T-helper 1 cell treated with Interleukin-12 subunit alpha and Interleukin-12 subunit beta and Interleukin-4 antibody, amounts not matched to agents 30 μg/mL and 1 μg/mL, for 36 hours (primary cell): ENCODE data around the gene PORCN.

Experiments
- H3K27ac Mint-ChIP-seq: one replicate; pipeline ENCODE4 v1.8.0; 2021; ENCODE audit warnings: mild to moderate bottlenecking, mixed read lengths
- H3K27me3 Mint-ChIP-seq: one replicate; pipeline ENCODE4 v1.8.0; 2021; ENCODE audit warnings: low read depth, mixed read lengths
- H3K36me3 Mint-ChIP-seq: one replicate; pipeline ENCODE4 v1.8.0; 2021; ENCODE audit warnings: low read depth, mixed read lengths
- H3K4me1 Mint-ChIP-seq: one replicate; pipeline ENCODE4 v1.8.0; 2021; ENCODE audit warnings: low read depth, mixed read lengths
- H3K4me3 Mint-ChIP-seq: one replicate; pipeline ENCODE4 v1.8.0; 2021; ENCODE audit warnings: mild to moderate bottlenecking, moderate library complexity, mixed read lengths
- H3K9me3 Mint-ChIP-seq: one replicate; pipeline ENCODE4 v1.8.0; 2021; ENCODE audit warnings: mixed read lengths

The PORCN gene

DNA sequence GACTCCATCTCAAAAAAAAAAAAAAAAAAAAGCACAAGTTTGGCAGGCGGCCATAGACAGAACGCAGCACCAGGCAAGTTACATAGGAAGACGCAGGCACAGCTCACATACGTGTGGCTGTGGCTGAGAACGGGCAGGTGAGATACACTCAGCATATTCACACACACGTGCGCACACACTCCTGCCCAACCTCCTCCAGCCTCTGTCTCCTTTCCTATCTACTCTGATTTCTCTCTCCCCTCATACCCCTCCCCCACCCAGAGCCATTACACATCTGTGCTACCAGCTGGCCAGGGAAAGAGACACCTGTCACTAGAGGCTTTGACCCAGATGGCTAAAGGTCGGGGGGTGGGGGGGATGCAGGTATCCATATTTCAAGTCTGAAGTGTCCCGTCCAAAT lies 36.6 kb upstream of the PORCN start:
- Mint-ChIP-seq H3K9me3 (no peaks in the 10 kb centered on the region), H3K4me3 (no peak overlapping the region), H3K36me3 (peaks cover 8% of the 10 kb centered on the region), H3K4me1 (peaks cover 26% of the 10 kb centered on the region), H3K27me3 (no peaks in the 10 kb centered on the region), H3K27ac (no peak overlapping the region)

DNA sequence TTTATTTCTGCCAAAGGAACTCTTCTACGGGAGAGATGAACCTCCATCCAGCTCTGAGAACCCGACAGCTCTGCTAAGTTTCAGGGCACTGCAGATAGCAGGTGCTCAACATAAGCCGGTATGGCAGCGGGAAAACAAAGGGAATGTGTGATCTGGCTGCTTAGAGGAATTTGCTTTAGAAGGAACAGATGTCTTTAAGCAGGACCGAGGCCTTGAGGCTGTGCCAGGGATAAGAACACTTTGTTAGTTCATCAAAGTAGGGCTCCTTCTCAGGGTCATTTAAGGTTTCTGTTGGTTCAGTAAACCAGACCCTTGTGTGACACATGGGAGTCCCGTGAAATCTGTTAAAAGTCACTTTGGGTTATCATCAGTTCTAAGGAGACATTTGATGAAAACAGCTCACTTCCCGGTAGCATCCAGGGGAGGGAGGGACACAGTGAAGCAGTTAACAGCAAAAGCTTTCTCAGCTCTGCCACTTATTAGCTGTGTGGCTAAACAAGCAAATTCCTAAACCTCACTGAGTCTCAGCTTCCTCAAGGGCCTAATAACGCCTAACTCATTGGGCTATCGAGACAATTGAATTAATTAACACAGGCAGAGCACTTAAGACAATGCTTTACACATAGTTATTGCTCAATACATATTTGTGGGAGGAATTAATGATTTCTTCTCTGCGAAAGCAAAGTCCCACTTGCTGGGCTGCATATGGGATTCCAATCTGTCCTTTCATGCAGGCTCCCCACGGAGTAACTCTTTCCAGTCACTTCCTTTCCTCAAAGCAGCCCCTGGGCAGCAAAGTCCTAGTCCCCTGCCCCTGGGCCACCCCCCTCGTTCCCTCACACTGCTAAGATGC lies 35.7 kb upstream of the PORCN start:
- H3K4me3 Mint-ChIP-seq = no peak overlapping the region

DNA sequence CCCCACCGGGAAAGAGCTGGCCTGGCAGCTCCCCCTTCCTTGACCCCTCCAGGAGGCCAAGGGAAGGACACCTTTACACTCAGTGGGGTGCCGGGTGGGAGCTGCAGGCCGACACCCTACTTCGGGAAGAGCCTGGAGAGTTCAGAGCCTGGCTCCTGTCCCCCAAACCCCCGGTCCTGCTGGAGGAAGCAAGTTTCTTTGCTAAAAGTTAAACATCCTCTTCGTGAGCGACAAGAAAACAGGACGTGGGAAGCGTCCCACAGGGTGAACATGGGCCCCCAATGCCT lies 35.1 kb upstream of the PORCN start:
- H3K4me1 Mint-ChIP-seq = peaks cover 31% of the 10 kb centered on the region
- no peak overlapping the region for H3K27ac Mint-ChIP-seq
- H3K27me3 Mint-ChIP-seq = no peaks in the 10 kb centered on the region
- H3K9me3 Mint-ChIP-seq = no peaks in the 10 kb centered on the region
- H3K36me3 Mint-ChIP-seq = peaks cover 7% of the 10 kb centered on the region
- H3K4me3 Mint-ChIP-seq = no peak overlapping the region

More for the DNA sequence above, 35.7 kb upstream of the PORCN start:
- H3K27me3 Mint-ChIP-seq = no peaks in the 10 kb centered on the region
- H3K36me3 Mint-ChIP-seq = peaks cover 6% of the 10 kb centered on the region
- H3K4me1 Mint-ChIP-seq = peaks cover 30% of the 10 kb centered on the region
- H3K9me3 Mint-ChIP-seq = no peaks in the 10 kb centered on the region
- H3K27ac Mint-ChIP-seq = no peak overlapping the region

DNA sequence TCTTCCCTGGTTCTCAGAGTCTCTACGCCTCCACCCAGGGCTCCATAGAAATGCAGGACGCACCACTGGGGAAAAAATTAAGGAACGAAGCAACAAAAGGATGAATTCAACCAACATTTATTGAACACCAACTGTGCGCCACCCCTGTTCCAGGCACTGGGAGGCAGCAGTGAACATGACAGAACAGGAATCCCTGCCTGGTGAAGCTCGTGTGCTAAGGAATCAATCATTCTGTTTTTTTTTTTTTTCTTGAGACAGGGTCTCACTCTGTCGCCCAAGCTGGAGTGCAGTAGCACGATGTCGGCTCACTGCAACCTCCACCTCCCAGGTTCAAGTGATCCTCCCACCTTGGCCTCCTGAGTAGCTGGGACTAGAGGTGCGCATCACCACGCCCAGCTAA lies 34.7 kb upstream of the PORCN start:
- Mint-ChIP-seq H3K27ac (no peak overlapping the region), H3K27me3 (no peaks in the 10 kb centered on the region), H3K4me1 (peaks cover 32% of the 10 kb centered on the region), H3K36me3 (peaks cover 8% of the 10 kb centered on the region), H3K4me3 (peak overlapping the region; percentile 31), H3K9me3 (no peaks in the 10 kb centered on the region)

DNA sequence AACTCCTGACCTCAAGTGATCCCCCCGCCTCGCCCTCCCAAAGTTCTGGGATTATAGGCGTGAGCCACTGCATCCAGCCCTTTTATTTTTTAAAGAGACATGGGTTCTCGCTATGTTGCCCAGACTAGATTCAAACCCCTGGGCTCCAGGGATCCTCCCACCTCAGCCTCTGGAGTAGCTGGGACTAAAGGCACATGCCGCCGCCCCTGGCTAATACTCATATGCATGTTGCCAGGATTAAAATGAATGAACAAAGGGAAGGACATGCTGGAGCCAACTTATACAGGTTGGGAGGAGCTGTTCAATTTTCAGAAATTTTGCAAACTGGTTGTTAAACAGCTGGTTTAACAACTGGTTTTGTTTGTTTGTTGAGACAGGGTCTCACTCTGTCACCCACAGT lies 34.2 kb upstream of the PORCN start:
- H3K27me3 Mint-ChIP-seq = no peaks in the 10 kb centered on the region
- H3K9me3 Mint-ChIP-seq = no peaks in the 10 kb centered on the region
- H3K36me3 Mint-ChIP-seq = peaks cover 9% of the 10 kb centered on the region
- peak overlapping the region; percentile 96 for H3K4me3 Mint-ChIP-seq
- no peak overlapping the region for H3K27ac Mint-ChIP-seq
- peaks cover 31% of the 10 kb centered on the region for H3K4me1 Mint-ChIP-seq

DNA sequence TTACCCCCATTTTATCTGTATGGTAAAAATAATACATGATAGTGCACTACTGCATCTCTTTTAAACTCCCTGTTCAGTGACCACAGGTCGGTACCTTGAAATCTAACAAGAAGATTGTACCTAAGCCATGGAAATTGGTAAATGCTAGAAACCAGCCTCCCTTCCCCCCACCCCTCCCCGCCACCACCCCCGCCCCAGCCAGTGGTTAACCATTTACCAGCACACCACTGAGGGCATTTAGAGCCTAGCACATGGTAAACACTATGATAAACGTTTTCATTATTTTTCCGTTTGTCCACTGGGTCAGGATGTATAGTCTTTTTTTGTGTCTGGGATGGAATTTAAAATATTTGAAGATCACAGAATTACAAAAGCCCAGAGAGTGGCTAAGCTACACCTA lies 33.5 kb upstream of the PORCN start:
- peak overlapping the region; percentile 96 for H3K4me3 Mint-ChIP-seq
- H3K36me3 Mint-ChIP-seq = peaks cover 13% of the 10 kb centered on the region
- peaks cover 26% of the 10 kb centered on the region for H3K4me1 Mint-ChIP-seq
- H3K9me3 Mint-ChIP-seq = no peaks in the 10 kb centered on the region
- H3K27ac Mint-ChIP-seq = peak overlapping the region; percentile 95
- no peaks in the 10 kb centered on the region for H3K27me3 Mint-ChIP-seq

DNA sequence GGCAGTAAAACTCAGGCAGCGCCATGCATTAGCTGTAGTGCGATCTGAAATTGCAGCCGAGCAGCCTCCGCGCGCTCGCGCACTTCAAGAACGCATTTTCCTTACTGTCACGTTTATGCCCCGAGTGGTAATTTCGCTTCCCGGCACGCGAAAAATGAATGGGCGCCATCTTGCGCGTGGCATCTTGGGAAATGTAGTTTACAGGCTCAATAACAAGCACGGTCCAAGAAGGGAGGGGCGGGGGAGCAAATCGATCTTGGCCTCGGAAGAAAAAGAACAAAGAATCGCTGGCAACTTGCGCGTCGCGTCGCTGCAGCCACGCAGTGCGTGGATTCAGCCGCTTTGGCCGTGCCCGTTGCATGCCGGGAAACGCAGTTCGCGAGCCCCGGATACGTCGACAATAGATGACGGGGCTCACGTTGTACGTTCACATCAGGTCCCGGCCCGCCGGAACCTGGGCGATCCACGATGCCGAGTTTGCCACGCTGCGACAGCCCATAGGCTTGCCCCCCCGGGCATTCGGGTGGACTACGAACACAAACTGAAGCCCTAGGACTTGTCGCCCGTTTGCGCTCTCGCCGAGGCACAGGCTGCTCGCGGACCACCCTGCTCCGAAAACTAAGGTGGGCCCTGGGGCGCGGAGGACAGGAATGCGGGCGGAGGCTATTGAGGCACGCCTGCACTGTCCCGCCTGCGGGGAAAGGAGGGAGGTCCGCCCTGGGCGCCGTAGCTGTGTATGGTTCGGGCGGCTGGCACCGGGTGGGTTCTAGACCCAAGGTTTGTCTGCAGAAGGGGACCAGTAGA lies 32.8 kb upstream of the PORCN start, which contains the start of gene FTSJ1:
Gene FTSJ1 (plus strand): TSS at position 426 of the 804 bp plus-strand sequence. CDS start 1,849 bp downstream, outside the sequence.
- H3K36me3 Mint-ChIP-seq = peaks cover 18% of the 10 kb centered on the region
- H3K27ac Mint-ChIP-seq = peak within 1 kb of the TSS; percentile 95
- H3K4me1 Mint-ChIP-seq = peaks cover 29% of the 10 kb centered on the region
- peak within 1 kb of the TSS; percentile 96 for H3K4me3 Mint-ChIP-seq
- H3K27me3 Mint-ChIP-seq = no peaks in the 10 kb centered on the region
- no peaks in the 10 kb centered on the region for H3K9me3 Mint-ChIP-seq

DNA sequence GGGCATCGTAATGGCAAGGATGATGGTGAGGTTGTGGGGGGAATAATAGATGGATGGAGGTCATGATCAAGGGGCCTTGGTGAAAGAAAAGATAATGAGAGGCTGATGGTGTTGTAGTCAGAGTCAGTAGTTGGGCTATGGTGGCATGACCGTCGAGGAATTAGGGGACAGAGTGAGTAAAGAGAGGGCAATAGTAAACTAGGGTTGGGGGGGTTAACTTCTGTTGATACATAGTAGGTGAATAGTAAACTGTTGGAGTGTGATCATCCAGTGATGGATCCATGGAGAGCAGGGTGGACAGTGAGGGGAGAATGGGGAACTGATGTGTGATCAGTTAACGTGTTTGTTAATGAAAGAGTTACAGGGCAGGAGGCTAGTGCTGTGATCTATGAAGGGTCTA lies 31.9 kb upstream of the PORCN start:
- H3K27ac Mint-ChIP-seq = peak overlapping the region; percentile 95
- H3K9me3 Mint-ChIP-seq = no peaks in the 10 kb centered on the region
- peaks cover 28% of the 10 kb centered on the region for H3K4me1 Mint-ChIP-seq
- H3K36me3 Mint-ChIP-seq = peaks cover 20% of the 10 kb centered on the region
- peak overlapping the region; percentile 96 for H3K4me3 Mint-ChIP-seq
- H3K27me3 Mint-ChIP-seq = no peaks in the 10 kb centered on the region

DNA sequence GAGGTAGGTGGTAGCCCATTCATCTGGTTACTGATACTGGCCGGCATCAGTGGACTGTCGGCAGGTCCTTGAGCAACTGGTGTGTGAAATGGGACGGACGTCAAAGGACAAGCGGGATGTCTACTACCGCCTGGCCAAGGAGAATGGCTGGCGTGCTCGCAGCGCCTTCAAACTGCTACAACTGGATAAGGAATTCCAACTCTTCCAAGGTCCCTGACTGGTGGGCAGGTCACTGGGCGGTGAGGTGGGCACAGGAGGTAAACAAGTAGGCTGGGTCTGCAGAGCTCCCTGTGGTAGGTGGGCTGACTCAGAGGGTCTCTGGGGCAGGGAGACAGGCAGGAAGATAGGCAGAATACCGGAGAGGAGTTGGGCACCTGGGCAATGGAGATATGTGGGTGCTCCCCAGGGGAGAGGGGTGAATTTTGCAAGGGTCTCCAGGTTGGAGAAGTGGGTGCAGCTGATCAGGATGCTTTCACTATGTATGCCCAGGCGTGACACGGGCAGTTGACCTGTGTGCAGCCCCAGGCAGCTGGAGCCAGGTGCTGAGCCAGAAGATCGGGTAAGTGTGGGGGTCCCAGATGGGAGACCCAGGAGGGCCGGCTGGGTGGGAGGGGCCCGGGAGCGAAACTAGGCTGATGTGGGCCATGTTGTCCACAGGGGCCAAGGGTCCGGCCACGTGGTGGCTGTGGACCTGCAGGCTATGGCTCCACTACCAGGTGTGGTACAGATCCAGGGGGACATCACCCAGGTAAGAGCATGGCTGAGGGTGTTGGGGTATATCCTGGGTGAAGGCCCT lies 30.6 kb upstream of the PORCN start:
- Mint-ChIP-seq H3K9me3 (no peaks in the 10 kb centered on the region), H3K36me3 (peaks cover 20% of the 10 kb centered on the region), H3K27me3 (no peaks in the 10 kb centered on the region), H3K4me1 (peaks cover 28% of the 10 kb centered on the region), H3K27ac (no peak overlapping the region), H3K4me3 (no peak overlapping the region)

DNA sequence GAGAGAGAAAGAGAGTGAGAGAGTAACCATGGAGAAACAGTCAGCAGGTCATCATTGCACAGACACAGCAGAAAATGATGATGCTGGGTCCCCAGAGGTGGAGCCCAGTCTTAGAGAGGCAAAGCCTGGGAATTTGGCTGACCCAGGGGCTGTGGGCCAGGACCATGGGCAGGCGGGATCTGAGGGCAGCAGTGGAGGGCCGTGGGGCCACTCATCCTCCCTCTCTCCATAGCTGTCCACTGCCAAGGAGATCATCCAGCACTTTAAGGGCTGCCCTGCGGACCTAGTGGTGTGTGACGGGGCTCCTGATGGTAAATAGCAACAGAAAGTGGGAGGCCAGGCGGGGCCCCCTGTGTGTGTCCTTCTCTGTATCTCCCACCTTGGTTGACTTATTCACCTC lies 30.0 kb upstream of the PORCN start:
- Mint-ChIP-seq H3K27ac (no peak overlapping the region), H3K4me3 (no peak overlapping the region), H3K36me3 (peaks cover 20% of the 10 kb centered on the region)

DNA sequence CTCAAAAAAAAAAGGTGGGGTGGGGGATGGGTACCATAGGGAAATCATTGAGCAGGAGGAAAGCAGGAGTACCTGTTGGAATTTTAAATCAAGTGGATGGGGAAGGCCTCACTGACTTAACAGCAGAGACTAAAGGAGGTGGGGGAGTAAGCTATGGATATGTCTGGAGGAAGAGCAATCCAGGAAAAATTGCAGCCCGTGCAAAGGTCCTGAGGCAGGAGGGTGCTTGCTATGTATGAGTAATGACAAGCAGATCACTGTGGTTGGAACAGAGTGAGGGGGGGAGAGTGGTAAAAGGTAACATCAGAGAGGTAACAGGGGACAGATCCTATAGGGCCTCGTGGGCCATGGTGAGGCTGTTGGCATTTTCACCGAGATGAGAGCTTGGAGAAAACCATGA lies 28.6 kb upstream of the PORCN start:
- Mint-ChIP-seq H3K4me3 (no peak overlapping the region), H3K9me3 (no peaks in the 10 kb centered on the region), H3K36me3 (peaks cover 20% of the 10 kb centered on the region), H3K27me3 (no peaks in the 10 kb centered on the region), H3K27ac (no peak overlapping the region), H3K4me1 (peaks cover 22% of the 10 kb centered on the region)

More for the DNA sequence above, 30.0 kb upstream of the PORCN start:
- Mint-ChIP-seq H3K27me3 (no peaks in the 10 kb centered on the region), H3K4me1 (peaks cover 28% of the 10 kb centered on the region), H3K9me3 (no peaks in the 10 kb centered on the region)

DNA sequence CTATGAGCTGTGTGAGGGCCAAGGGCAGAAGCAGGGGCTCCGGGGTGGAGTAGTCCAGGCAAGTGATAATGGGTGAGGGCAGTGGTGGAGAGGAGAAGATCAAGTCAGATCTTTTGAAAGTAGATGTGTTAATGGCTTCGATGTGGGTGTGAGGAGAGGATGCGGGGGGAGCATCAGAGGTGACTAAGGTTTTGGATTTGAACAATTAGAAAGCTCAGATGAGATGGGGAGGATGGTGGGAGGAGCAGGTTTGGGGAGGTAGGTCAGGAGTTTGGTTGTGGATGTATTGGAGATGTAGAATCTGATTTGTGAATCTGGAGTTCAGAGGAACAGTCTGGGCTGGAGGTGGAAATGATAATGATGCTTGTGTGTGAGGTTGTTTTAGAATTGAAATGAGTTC lies 28.2 kb upstream of the PORCN start:
- Mint-ChIP-seq H3K27me3 (no peaks in the 10 kb centered on the region), H3K4me3 (no peak overlapping the region), H3K9me3 (no peaks in the 10 kb centered on the region), H3K36me3 (peaks cover 20% of the 10 kb centered on the region), H3K4me1 (peaks cover 21% of the 10 kb centered on the region), H3K27ac (no peak overlapping the region)

DNA sequence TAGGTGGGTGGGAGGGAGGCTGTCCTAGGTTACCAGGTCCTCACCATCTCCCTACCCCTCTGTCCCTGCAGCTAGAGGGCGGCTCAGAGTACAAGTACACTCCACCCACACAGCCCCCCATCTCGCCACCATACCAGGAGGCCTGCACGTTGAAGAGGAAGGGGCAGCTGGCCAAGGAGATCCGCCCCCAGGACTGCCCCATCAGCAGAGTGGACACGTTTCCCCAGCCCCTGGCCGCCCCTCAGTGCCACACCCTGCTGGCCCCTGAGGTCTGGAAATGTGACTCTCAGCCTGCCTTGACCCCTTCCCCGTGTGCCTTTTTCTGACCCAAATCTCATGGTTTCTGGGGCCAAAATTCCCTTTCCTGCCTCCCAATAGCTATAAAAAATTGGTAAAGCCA lies 26.3 kb upstream of the PORCN start:
- Mint-ChIP-seq H3K27ac (no peak overlapping the region), H3K36me3 (peaks cover 19% of the 10 kb centered on the region), H3K4me3 (no peak overlapping the region), H3K4me1 (peaks cover 12% of the 10 kb centered on the region), H3K27me3 (no peaks in the 10 kb centered on the region), H3K9me3 (no peaks in the 10 kb centered on the region)

DNA sequence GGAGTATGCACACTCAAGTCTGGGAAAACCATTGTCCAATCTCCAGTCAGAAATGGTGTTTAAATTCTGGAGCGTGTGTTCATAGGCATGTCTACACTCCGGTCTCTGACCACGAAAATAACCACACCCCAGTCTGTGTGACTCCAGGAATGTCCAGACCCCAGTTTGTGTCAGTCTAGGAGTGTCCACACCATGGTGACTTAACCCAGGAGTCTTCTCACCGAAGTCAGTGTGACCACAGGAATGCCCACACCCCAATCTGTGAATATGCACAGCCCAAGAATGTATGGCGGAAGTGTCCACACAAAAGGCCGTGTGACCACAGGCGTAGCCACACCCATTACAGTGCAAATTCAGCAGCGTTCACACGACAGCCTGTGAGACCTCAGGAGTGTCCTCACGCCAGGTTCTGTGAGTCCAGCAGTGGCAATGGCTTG lies 21.4 kb upstream of the PORCN start:
- H3K27ac Mint-ChIP-seq = no peak overlapping the region
- H3K4me3 Mint-ChIP-seq = no peak overlapping the region
- H3K27me3 Mint-ChIP-seq = no peaks in the 10 kb centered on the region

More for the DNA sequence above, 21.4 kb upstream of the PORCN start:
- no peaks in the 10 kb centered on the region for H3K4me1 Mint-ChIP-seq
- peaks cover 3% of the 10 kb centered on the region for H3K36me3 Mint-ChIP-seq
- no peaks in the 10 kb centered on the region for H3K9me3 Mint-ChIP-seq
